Cardiac muscle cell (in vitro differentiated cells and primary cell): ENCODE measurements around the gene LRRTM3. TPM values are rescaled to one million over a fixed set of nuclear protein-coding genes. Genes with fewer than 3 reads are reported as not detected.

Experiments used
- DNase-seq, 2 donors: peaks; one replicate each; pipeline versions ENCODE4 v3.0.0 to v3.0.0-alpha.2; 2010 to 2017; ENCODE audit warnings: low read depth in 1 of 2, low spot score in 1 of 2
- H3K27ac ChIP-seq: fragments of 200-600 bp; sonication (generic); 2 replicates; pipeline ENCODE4 v1.5.1; 2016
- H3K27me3 ChIP-seq: fragments of 200-600 bp; sonication (generic); 2 replicates; pipeline ENCODE4 v1.6.0; 2016; ENCODE audit warnings: control low read depth
- H3K36me3 ChIP-seq: fragments of 200-600 bp; sonication (generic); 2 replicates; pipeline ENCODE4 v1.5.1; 2016; ENCODE audit warnings: control low read depth
- H3K4me1 ChIP-seq: fragments of 200-600 bp; sonication (generic); 2 replicates; pipeline ENCODE4 v1.8.1; 2017; ENCODE audit warnings: low read depth, mild to moderate bottlenecking, mixed run types
- H3K4me3 ChIP-seq: fragments of 200-600 bp; sonication (generic); 2 replicates; pipeline ENCODE4 v1.5.1; 2016; ENCODE audit warnings: mild to moderate bottlenecking
- H3K9me3 ChIP-seq: fragments of 200-600 bp; sonication (generic); 2 replicates; pipeline ENCODE4 v1.5.1; 2017; ENCODE audit warnings: low read depth, mild to moderate bottlenecking, control low read depth
- polyA plus RNA-seq: library from polyadenylated mRNA; unstranded; fragments of >200 nt; fragmentation: Nextera tagmentation; extraction: Ambion mirVana; gene quantifications from 2 replicates; pipeline ENCODE4 v1.2.1, GENCODE V29; 2016
- total RNA-seq: library from RNA; depleted of rRNA; stranded (reverse); fragments of >200 nt; gene quantifications from 2 replicates; pipeline ENCODE4 v1.2.3, GENCODE V29; 2016
- TF ChIP-seq, protein P1 (sequence below): IDR thresholded peaks from 2 replicates; pipeline ENCODE4 v1.5.1; 2012; ENCODE audit warnings: low read depth, mild to moderate bottlenecking, low read length

The LRRTM3 gene
- total and polyA plus RNA-seq, 2 experiments from 2014 or later: 0.98 to 3.6 TPM

DNA sequence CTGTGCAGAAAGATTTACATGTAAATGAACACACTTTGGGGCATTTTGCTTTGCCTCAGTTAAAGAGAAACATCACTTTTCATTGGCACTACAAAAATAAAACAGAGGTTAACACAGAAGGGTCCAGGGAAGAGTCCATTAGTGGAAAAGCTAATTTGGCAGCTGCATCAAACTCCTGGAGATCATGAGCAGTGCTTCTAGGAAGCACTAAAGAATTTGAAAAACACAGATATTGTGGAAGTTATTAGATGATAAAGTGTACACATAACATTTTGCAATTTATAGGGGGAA is 161.2 kb downstream of the LRRTM3 start:
- no peak for DNase-seq
- Histone ChIP-seq H3K27me3 (no peaks in the 10 kb centered on the region), H3K36me3 (no peaks in the 10 kb centered on the region), H3K4me1 (peaks cover 13% of the 10 kb centered on the region), H3K4me3 (no peak overlapping the region), H3K9me3 (no peaks in the 10 kb centered on the region), H3K27ac (peak overlapping the region; percentile 65)
- TF ChIP-seq, protein P1, sequence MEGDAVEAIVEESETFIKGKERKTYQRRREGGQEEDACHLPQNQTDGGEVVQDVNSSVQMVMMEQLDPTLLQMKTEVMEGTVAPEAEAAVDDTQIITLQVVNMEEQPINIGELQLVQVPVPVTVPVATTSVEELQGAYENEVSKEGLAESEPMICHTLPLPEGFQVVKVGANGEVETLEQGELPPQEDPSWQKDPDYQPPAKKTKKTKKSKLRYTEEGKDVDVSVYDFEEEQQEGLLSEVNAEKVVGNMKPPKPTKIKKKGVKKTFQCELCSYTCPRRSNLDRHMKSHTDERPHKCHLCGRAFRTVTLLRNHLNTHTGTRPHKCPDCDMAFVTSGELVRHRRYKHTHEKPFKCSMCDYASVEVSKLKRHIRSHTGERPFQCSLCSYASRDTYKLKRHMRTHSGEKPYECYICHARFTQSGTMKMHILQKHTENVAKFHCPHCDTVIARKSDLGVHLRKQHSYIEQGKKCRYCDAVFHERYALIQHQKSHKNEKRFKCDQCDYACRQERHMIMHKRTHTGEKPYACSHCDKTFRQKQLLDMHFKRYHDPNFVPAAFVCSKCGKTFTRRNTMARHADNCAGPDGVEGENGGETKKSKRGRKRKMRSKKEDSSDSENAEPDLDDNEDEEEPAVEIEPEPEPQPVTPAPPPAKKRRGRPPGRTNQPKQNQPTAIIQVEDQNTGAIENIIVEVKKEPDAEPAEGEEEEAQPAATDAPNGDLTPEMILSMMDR: no peak

DNA sequence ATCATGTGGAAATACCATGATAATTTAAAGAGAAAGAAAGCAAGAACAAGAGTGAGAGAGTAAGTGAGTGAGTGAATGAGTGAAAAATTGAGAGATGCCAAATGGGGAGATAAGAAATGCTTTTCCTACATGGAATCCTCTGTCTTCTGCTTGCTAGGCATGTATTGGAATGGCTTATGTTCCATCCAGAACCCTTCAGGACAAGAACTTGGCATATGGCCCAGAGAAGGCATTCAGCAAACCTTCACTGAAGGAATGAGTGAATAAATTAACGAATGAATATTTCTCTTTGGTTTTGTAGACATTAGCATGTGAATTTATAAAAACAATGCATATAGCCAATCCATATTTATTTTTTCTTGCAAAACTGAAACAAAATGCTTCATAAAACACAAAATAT is 162.2 kb downstream of the LRRTM3 start:
- H3K4me1 ChIP-seq: peaks cover 13% of the 10 kb centered on the region
- peak in 1 of 2 donors; percentile 39 for DNase-seq
- no peaks in the 10 kb centered on the region for H3K27me3 ChIP-seq
- no peak overlapping the region for H3K27ac ChIP-seq
- TF ChIP-seq, protein P1: no peak
- no peak overlapping the region for H3K4me3 ChIP-seq
- H3K9me3 ChIP-seq: no peaks in the 10 kb centered on the region
- no peaks in the 10 kb centered on the region for H3K36me3 ChIP-seq

DNA sequence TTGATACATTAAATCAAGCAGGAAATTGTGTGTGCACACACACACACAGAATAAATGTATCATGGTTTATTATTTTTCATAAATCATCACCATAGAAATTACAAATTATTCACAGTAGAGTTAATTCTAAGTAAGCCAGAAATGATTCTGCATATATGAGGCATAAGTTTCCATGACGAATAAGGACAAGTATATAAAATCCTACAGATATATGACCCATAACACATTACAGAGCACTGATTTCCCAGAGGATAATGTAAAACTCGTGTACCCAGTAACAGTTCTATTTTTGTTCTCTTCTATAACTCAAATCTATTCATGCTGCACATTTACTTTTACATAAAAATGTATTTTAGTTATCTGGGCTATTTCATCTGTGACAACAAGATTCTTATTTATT is 169.7 kb downstream of the LRRTM3 start:
- no peaks in the 10 kb centered on the region for H3K9me3 ChIP-seq
- no peak for DNase-seq
- no peaks in the 10 kb centered on the region for H3K36me3 ChIP-seq
- no peaks in the 10 kb centered on the region for H3K27me3 ChIP-seq
- TF ChIP-seq, protein P1: no peak
- no peak overlapping the region for H3K27ac ChIP-seq
- H3K4me1 ChIP-seq: no peaks in the 10 kb centered on the region
- no peak overlapping the region for H3K4me3 ChIP-seq

DNA sequence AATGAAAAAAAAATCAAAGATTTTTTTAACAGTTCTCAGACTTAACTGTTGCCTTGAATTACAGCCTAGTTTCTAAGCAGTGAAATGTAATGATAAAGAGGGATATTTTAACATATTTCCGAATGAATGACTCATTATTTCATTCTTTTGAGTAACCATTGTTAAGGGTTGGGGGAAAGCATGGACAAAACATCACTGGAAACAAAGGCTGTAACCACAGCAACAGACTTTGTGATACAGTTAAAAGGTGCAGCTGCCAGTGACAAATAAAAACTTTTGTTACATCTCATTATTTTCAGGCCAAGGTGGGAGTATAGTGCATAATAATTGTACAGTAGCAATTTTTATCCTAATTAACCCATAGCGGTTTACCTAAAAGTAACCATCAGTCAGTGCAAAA is 172.6 kb downstream of the LRRTM3 start:
- Histone ChIP-seq H3K4me3 (no peak overlapping the region), H3K36me3 (no peaks in the 10 kb centered on the region), H3K27ac (no peak overlapping the region), H3K9me3 (no peaks in the 10 kb centered on the region), H3K4me1 (no peaks in the 10 kb centered on the region), H3K27me3 (no peaks in the 10 kb centered on the region)
- no peak for DNase-seq
- TF ChIP-seq, protein P1: no peak

DNA sequence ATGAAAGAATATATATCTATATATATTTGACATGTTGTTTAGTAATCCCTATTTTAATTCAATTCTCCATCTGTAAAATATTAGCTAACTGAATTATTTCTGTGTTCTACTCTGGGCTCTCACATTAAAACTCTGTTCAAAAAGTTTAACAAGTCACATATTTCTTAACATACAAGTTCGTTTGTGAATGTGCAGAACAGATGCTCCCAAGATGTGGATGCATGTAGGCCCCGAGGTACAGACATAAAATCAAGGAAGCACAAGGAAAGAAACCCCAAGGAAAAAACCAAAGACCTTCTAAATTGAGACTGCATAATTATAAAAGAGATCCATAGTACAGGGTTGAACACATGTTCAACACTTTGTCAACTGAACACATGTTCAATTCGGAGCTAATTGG is 175.1 kb downstream of the LRRTM3 start:
- no peaks in the 10 kb centered on the region for H3K4me1 ChIP-seq
- TF ChIP-seq, protein P1: no peak
- no peaks in the 10 kb centered on the region for H3K27me3 ChIP-seq
- H3K36me3 ChIP-seq: no peaks in the 10 kb centered on the region
- DNase-seq: no peak
- no peaks in the 10 kb centered on the region for H3K9me3 ChIP-seq
- H3K27ac ChIP-seq: no peak overlapping the region
- no peak overlapping the region for H3K4me3 ChIP-seq

DNA sequence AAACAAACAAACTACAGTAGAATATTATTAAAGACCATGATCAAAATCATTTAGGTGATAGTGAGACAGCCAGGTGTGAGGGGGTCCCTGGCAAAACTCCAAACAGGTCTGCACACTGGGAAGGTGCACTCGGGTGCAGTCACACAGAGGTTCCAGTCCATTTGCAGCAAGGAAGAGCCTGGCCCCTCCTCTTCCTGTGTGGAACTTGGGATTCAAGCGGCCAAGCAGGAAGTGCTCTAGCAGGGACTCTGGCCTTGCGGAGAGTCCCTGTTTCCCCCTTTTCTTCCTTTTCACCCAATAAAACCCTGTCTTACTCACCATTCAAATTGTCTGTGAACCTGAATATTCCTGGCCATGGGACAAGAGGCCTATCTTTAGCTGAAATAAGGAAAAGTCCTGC is 181.8 kb downstream of the LRRTM3 start:
- no peak overlapping the region for H3K4me3 ChIP-seq
- TF ChIP-seq, protein P1: no peak
- no peak overlapping the region for H3K27ac ChIP-seq
- H3K4me1 ChIP-seq: no peaks in the 10 kb centered on the region
- no peak for DNase-seq
- H3K36me3 ChIP-seq: no peaks in the 10 kb centered on the region
- H3K27me3 ChIP-seq: no peaks in the 10 kb centered on the region
- no peaks in the 10 kb centered on the region for H3K9me3 ChIP-seq
